VCaP (cell line): ENCODE results near the gene PIGU.

Source experiments
- H3K27ac ChIP-seq: fragments of 450-650 bp; 2 replicates; pipeline ENCODE4 v1.5.1; 2017
- TF ChIP-seq, protein P1 (sequence below): fragments of 450-650 bp; conservative IDR thresholded peaks from 2 replicates; pipeline ENCODE4 v1.5.1; 2017; ENCODE audit warnings: mild to moderate bottlenecking, moderate library complexity

Gene PIGU

DNA sequence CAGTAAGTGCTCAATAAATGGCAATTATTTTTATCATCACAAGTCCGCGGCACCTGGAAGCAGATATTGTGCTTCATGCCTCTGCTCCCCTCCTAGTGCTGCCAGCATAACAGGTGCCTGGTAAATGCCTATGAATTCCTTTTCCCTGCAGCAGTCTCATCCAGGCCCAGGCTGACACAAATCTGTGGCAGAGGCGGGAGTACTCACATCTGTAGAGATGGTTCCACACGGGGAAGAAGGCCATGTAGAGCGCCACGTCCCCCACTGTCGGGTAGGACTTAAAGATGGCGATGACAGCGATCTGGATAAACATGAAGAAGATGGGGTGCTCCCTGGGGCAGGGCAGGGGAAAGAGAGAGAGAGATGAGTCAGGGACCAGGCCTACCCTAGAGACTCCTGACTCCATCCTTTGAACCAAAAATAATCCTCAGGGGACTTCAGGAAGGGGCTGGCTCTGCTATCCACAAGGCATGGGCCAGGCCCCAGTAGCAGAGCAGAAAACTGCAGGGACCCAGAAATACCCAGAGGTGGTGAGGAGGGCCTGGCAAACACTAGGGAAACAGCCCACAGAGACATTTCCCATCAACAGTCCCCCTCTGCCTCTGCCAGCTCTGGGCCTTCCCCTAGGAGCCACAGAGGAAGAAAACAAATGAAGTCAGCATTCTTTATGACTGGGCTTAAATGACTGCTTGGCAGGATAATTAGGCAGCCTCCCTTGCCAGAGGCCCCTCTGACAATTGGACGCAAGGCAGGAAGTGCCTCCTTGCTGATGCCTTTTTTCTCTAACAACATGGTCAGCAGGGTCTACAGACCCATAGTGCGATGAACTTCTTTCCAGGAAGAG is 95.3 kb downstream of the PIGU start:
- TF ChIP-seq, protein P1, sequence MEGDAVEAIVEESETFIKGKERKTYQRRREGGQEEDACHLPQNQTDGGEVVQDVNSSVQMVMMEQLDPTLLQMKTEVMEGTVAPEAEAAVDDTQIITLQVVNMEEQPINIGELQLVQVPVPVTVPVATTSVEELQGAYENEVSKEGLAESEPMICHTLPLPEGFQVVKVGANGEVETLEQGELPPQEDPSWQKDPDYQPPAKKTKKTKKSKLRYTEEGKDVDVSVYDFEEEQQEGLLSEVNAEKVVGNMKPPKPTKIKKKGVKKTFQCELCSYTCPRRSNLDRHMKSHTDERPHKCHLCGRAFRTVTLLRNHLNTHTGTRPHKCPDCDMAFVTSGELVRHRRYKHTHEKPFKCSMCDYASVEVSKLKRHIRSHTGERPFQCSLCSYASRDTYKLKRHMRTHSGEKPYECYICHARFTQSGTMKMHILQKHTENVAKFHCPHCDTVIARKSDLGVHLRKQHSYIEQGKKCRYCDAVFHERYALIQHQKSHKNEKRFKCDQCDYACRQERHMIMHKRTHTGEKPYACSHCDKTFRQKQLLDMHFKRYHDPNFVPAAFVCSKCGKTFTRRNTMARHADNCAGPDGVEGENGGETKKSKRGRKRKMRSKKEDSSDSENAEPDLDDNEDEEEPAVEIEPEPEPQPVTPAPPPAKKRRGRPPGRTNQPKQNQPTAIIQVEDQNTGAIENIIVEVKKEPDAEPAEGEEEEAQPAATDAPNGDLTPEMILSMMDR: no peak
- no peak overlapping the region for H3K27ac ChIP-seq

DNA sequence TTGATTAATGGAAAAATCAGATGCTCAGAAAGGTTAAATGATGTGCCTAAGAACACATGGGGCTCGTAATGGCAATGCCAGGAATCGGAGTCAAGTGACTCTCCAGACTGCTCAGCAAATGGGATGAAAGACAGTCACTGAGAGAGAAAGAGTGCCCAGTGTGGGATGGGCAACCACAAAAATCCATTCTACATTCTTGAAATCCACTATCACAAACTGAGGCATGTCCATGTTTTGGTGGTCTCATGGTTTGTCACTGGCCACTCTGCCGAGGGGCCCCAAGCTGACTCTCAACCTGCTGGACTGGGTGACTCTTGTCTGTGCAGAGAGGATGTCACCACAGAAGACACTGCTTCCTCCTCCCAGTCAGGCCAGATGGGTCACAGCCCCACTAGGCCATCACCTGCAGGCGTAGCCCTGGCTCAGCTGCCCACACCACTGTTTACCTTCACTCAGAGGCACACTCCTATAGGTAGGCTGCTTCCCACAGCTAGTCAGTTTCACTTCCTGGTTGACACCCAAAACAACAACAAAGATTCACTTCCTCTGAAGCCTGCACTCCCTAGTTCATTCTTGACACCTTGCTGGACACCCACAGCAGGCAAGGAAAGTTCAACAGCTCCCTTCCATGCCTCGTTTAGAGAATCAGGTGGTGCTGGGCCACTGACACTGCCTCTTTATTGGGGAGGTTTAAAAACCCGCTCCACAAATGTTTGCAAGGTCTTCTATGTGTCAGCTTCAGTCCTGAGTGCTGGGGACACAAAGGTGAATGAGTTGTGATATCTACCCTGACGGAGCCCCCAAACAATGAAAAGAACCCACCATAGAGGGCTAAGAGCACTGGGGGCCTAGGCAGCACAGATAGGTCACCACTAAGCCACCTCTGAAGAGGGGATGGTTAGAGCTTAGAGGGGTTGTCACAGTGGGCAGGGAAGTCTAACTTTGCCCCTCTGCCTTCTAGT is 96.6 kb downstream of the PIGU start:
- TF ChIP-seq, protein P1: no peak
- peak overlapping the region; percentile 53 for H3K27ac ChIP-seq

DNA sequence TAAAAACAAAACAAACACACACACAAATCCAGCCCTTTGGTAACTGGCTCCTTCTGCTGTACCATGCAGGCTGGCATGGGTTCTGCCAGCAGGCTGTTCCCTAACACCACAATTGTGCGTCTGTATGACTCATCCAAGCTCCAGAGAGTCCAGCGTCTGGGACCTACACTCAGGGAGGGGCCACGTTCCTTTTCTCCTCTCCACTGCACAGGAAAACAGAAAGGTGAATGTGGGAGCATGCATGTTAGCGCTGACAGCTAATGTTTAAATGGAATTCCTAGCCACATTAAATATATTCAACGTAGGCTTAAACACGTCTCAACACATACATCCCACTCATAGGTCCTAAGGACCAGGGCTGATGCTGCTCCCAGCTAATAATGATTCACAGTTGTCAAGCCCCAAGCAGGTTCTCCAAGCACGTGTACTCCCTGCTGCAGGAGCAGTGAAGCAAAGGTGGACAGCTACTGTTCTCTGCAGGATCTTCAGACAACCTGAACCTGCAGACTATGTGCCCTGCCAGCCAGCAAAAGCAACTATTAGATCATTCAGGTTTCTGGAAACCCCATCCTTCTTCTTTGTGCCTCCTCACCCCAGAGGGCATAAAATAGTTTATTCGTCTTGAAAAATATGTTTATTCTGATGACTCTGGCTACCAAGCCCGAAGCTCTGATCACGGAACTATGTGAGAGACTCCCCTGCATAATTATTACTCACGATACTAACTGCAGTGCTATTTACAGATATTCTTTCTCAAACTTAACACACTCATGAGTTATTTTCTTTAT is 97.5 kb downstream of the PIGU start:
- TF ChIP-seq, protein P1: peak; percentile 85
- H3K27ac ChIP-seq: peak overlapping the region; percentile 53

DNA sequence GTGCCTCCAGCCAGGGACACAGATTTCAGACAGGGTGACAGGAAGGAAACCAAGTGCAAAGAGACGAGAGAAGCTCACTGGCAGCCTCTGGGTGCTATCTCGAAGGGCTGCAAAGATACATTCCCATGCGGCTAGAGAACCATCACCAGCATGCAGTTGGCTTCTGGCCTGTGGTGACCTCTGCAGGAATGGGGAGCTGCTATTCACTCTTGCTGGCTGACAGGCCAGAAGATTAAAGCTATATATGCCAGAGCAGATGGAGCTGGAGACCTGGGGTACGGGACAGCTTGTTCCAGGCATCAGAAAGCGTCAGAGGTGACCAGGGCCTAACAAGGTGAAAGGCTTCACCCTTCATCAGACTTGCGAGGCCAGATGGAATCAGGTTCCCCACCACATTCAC is 98.4 kb downstream of the PIGU start:
- peak overlapping the region; percentile 53 for H3K27ac ChIP-seq
- TF ChIP-seq, protein P1: no peak

DNA sequence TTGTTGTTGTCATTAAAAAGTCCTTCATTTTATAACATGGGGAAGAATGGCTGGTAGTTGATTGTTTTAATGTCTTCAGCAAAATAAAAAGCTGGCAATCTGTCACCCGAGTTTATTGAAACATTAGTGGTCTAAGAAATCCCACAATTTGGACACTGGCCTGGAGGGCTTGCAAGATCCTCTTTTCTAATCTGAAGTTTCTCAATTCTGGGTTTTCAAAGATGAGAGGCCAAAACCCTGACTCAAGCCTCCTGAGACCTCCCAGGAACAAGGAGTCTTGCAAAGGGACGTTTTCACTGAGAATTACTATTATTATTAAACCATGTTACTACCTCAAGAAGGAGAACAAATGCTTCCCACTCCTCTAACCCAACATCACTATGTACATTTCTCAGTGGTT is 98.9 kb downstream of the PIGU start:
- H3K27ac ChIP-seq: peak overlapping the region; percentile 53; the same call in 1 of the 2 replicates
- TF ChIP-seq, protein P1: no peak

DNA sequence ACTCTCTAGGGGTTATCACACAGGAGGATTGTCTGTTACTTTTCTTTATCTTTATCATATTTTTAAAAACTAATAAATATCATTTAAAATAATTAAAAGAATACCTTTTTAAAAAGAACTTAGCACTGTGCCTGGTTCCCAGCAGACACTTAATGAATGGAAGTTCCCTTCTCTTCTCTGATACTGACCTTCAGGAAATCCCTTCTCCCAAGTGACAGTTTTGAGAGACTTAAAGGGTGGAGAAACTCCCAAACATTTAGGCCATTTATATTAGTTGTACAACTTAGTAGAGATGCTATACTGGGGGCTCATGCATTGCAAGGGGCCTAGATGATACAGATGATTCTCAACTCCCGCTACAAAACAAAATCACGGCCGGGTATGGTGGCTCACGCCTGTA is 99.8 kb downstream of the PIGU start:
- no peak overlapping the region for H3K27ac ChIP-seq
- TF ChIP-seq, protein P1: no peak
